Suprapubic skin (tissue), 3 donors: ENCODE results near the gene ASB8.

Experiments used
- POLR2A ChIP-seq, 2 donors: fragments of 450-650 bp; IDR thresholded peaks; one replicate each; pipeline ENCODE4 v1.6.1; 2017; ENCODE audit warnings: antibody characterized with exemption in 2 of 2, mild to moderate bottlenecking in 2 of 2, moderate library complexity in 2 of 2
- TF ChIP-seq, protein P1 (sequence below), 2 donors: fragments of 200-600 bp in 1 of 2; fragments of 450-650 bp in 1 of 2; sonication (generic) in 1 of 2; IDR thresholded peaks; one replicate each; pipeline ENCODE4 v1.5.1; 2016 to 2019; ENCODE audit warnings: antibody characterized with exemption in 2 of 2, mild to moderate bottlenecking in 1 of 2, moderate library complexity in 1 of 2

- TF ChIP-seq POLR2A (IDR thresholded peaks at IDR 0.05) = no peak
- TF ChIP-seq, protein P1, sequence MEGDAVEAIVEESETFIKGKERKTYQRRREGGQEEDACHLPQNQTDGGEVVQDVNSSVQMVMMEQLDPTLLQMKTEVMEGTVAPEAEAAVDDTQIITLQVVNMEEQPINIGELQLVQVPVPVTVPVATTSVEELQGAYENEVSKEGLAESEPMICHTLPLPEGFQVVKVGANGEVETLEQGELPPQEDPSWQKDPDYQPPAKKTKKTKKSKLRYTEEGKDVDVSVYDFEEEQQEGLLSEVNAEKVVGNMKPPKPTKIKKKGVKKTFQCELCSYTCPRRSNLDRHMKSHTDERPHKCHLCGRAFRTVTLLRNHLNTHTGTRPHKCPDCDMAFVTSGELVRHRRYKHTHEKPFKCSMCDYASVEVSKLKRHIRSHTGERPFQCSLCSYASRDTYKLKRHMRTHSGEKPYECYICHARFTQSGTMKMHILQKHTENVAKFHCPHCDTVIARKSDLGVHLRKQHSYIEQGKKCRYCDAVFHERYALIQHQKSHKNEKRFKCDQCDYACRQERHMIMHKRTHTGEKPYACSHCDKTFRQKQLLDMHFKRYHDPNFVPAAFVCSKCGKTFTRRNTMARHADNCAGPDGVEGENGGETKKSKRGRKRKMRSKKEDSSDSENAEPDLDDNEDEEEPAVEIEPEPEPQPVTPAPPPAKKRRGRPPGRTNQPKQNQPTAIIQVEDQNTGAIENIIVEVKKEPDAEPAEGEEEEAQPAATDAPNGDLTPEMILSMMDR (IDR thresholded peaks at IDR 0.05) = no peak
Measured at GRCh38 chr12:48109424-48109823, 47.9 kb downstream of the ASB8 start.
